T47D (cell line): Measurements from ENCODE around the gene DCP2.
"Not testable (repeated sequence)": the region's sequence is repeated elsewhere in the genome, so short reads cannot be mapped to it uniquely, and the experiment has no call there.

Source experiments
- DNase-seq, 2 experiments: peaks; one replicate each; pipeline versions ENCODE4 v3.0.0 to v3.0.0-alpha.2; 2011 to 2012; ENCODE audit warnings: low read depth in 1 of 2, low spot score in 1 of 2
- JUND ChIP-seq: IDR thresholded peaks from 2 replicates; pipeline ENCODE4 v1.6.1; 2012; ENCODE audit warnings: low read depth
- in situ Hi-C: cut with HindIII; loops from 2 replicates; pipeline ENCODE4 v1.10.0; 2016; ENCODE audit warnings: low sequenced_read_pairs, low pct_unique_long_range_greater_than_20kb

Gene DCP2

GRCh38 chr5:112957036-112957808 lies 19.4 kb upstream of the DCP2 start:
- DNase-seq: peak in 1 of 2 experiments; percentile 88
- in situ Hi-C loops: no loop called here
- TF ChIP-seq JUND: peak; percentile 97

- in situ Hi-C loops: no loop called here
- TF ChIP-seq JUND: peak; percentile 100
- peak; percentile 60 to 96 for DNase-seq
Observed at GRCh38 chr5:112958093-112959088, 18.2 kb upstream of the DCP2 start.

DNA sequence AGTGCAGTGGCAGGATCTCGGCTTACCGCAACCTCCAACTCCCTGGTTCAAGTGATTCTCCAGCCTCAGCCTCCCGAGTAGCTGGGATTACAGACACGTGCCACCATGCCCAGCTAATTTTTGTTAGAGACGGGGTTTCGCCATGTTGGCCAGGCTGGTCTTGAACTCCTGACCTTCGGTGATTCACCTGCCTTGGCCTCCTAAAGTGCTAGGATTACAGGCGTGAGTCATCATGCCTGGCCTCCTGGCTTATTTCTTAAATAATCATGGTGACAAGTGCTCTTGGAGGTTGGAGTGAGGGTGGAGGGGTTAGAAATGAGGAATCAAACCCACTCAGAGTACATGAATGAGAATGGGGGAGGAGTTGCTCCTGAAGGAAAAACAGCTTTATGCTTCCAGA lies 16.7 kb upstream of the DCP2 start:
- in situ Hi-C loops: not testable (repeated sequence)
- TF ChIP-seq JUND: peak; percentile 65; the same call in 1 of the 2 replicates
- DNase-seq: peak in 1 of 2 experiments; percentile 55

DNA sequence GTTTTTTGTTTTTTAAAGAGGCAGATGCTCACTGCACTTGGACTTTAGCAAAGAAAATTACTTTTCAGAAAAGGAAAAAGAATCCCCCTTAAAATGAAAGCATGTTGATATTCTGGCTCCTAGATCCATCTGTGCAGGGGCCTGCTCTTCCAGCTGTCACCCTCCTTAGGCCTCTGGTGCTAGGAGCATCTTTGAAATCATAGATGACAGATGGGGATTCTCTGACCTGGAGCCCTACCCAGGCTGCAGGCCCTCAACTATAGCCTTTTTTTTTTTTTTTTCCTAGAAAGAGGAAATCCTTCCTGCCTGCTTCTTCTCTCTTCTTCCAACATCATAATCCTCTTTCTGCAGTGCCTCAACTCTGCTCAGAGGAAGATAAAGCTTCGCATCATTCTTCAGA lies 16.3 kb upstream of the DCP2 start:
- DNase-seq: no peak
- no peak for TF ChIP-seq JUND
- in situ Hi-C loops: no loop called here

DNA sequence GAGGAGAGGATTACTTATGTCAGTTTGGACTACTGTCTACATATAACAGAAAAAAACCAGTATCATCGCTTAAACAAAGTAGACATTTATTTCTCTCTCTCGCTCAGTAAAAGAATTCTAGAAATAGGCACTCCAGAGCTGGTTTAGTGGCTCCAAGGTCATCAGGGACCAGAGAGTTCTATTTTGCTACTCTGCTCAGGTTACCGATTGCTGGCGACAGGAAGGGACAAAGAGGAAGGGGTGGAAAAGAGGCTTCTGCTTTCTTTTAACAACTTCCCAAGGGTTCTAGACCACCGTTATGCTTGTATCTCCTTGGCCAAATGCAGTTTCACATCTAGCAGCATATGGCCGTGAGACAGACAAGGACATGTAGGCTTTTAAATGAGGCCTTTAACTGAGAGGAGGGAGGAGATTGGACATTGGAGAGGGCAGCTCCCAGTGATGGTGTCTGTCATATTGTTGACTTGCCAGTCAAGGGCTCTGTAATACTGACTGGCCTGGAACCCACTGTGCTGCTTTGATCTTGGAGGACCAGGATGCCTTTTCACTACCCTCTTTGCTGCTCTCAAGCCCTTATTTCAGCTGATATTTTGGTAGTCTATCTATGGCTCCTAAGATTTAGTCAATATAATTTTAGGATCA lies 15.6 kb upstream of the DCP2 start:
- in situ Hi-C loops: no loop called here
- no peak for DNase-seq
- no peak for TF ChIP-seq JUND

- DNase-seq, in situ Hi-C loops: not testable (repeated sequence)
Observed at GRCh38 chr5:112963374-112963733, 13.2 kb upstream of the DCP2 start.

DNA sequence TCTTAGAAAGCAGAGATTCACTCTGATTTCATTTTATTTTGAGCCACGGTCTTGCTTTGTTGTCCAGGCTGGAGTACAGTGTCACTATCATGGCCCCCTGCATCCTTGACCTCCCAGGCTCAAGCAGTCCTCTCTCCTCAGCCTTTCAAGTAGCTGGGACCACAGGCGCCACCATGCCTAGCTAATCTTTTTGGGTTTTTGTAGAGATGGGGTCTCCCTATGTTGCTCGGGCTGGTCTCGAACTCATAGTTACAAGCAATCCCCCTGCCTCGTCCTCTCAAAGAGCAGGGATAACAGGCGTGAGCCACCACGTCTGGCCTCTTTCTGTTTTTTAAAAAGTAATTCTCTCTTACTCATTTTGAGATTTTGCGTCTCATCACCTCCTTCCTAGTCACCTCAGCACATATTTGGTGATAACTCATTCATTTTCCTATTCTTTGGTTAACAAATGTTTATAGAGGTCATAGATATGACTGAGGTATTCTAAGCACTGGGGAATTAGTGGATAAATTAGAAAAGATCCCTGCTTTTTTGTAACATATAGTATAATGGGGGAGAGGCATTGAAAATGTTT lies 10.8 kb upstream of the DCP2 start:
- no peak for TF ChIP-seq JUND
- in situ Hi-C loops: no loop called here
- no peak for DNase-seq

DNA sequence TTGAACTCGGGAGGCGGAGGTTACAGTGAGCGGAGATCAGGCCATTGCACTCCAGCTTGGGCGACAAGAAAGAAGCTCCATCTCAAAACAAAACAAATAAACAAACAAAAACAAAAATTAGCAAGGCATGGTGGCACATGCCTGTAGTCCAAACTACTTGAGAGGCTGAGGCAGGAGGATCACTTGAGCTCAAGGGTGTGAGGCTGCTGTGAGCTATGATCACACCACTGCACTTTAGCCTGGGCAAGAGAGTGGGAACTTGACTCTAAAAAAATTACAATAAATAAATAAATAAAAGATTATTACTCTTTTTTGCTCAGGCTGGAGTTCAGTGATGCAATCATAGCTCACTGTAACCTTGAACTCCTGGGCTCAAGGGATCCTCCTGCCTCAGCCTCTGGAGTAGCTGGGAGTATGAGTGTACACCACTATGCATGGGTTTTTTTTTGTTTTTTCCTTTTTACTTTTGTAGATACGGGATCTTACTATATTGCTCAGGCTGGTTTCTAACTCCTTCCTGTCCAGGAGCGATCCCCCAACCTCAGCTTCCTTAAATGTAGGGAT lies 9.0 kb upstream of the DCP2 start:
- no peak for DNase-seq
- no peak for TF ChIP-seq JUND
- in situ Hi-C loops: no loop called here

GRCh38 chr5:112968411-112969106 lies 8.0 kb upstream of the DCP2 start:
- DNase-seq: peak in 1 of 2 experiments; percentile 93
- in situ Hi-C loops: no loop called here
- TF ChIP-seq JUND: peak; percentile 93

- in situ Hi-C loops: no loop called here
- TF ChIP-seq JUND: no peak
- DNase-seq: no peak
Observed at GRCh38 chr5:112971276-112971675, 5.3 kb upstream of the DCP2 start.

- TF ChIP-seq JUND: no peak
- in situ Hi-C loops: no loop called here
Observed at GRCh38 chr5:112973036-112973435, 3.6 kb upstream of the DCP2 start.

More at GRCh38 chr5:112973036-112973435, 3.6 kb upstream of the DCP2 start:
- no peak for DNase-seq
